NCI-H1694 (cell line): ENCODE measurements around the gene FBXO4.

Experiments
- DNase-seq: peaks from one replicate; lab custom pipeline; 2025; lab: John Stamatoyannopoulos, UW

Gene FBXO4, protein sequence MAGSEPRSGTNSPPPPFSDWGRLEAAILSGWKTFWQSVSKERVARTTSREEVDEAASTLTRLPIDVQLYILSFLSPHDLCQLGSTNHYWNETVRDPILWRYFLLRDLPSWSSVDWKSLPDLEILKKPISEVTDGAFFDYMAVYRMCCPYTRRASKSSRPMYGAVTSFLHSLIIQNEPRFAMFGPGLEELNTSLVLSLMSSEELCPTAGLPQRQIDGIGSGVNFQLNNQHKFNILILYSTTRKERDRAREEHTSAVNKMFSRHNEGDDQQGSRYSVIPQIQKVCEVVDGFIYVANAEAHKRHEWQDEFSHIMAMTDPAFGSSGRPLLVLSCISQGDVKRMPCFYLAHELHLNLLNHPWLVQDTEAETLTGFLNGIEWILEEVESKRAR

DNA sequence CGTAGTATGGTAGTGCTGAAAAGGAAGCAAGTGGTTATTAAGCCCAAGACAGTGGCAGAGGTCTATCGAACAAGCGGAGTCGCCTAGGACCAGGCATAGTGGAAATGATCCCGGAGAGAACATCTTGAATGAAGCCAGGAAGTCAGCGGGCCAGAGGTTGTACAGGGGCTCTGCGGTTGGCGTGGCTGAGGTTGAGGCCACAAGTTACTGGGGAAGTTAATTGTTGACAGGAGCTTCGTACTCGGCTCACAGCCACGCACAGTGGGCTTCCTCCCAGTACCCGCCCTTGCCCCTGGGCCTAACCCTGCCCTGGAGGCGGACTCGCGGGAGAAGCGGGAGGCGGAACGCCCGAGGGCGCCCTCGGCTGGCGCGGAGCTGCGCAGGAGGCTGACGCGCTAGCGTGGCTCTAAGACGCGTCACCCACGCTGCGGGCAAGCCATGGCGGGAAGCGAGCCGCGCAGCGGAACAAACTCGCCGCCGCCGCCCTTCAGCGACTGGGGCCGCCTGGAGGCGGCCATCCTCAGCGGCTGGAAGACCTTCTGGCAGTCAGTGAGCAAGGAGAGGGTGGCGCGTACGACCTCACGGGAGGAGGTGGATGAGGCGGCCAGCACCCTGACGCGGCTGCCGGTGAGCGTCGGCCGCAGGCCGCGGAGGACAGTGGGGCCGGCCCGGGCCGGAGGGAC is at the start of gene FBXO4:
Gene FBXO4 (plus strand): TSS at position 410 of the 683 bp plus-strand sequence. CDS start 29 bp downstream, at position 439.
- DNase-seq = peak; percentile 61

DNA sequence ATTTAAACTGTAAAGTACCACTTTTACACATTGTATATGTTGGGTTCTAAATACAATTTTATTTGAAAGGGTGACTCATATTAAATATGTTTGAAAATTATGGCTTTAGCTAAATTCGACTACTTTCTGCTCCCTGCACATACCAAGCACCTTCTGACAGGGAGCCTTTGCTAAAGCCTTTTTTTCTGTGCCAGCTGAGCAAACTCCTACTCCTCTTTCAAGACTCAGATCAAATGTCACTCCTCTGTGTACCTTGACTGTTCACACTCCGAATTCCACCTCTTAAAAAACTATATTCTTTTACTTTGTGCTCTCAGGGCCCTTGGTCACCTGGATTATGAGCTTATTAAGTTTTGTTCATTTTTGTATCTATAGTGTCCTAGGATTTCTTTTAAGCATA is 48.4 kb upstream of the FBXO4 start:
- no peak for DNase-seq

DNA sequence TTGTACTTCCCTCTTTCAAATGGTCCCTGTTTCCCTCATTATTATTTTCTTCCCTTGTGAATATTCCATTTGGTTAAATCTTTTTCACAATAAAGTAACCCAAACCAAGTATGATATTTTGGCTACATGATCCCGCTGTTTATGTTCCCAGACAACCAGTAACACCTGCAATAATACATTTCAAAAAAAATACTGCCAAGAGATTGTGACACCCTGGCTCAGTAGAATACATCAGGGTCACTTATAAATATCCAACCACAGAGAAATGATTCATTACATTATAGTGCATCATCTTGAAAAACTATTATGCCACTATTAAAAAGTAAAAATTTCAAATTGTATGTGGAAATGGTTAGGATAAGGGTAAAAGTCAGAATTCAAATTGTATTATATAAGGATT is 47.7 kb upstream of the FBXO4 start:
- DNase-seq = no peak

DNA sequence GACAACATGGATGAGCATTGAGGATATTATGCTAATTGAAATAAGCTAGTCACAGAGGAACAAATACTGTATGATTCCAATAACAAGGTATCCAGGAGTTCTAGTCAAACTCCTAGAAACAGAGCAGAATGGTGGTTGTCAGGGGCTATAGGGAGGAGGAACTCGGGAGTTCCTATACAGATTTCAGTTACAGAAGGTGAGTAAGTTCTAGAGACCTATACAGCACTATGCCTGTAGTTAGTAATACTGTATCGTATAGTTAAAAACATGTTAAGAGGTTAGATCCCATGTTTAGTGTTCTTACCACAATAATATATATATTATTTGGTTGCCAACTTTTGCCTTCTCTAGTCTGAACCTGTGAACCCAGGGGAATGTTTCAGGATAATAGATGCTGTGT is 46.9 kb upstream of the FBXO4 start:
- DNase-seq = no peak

DNA sequence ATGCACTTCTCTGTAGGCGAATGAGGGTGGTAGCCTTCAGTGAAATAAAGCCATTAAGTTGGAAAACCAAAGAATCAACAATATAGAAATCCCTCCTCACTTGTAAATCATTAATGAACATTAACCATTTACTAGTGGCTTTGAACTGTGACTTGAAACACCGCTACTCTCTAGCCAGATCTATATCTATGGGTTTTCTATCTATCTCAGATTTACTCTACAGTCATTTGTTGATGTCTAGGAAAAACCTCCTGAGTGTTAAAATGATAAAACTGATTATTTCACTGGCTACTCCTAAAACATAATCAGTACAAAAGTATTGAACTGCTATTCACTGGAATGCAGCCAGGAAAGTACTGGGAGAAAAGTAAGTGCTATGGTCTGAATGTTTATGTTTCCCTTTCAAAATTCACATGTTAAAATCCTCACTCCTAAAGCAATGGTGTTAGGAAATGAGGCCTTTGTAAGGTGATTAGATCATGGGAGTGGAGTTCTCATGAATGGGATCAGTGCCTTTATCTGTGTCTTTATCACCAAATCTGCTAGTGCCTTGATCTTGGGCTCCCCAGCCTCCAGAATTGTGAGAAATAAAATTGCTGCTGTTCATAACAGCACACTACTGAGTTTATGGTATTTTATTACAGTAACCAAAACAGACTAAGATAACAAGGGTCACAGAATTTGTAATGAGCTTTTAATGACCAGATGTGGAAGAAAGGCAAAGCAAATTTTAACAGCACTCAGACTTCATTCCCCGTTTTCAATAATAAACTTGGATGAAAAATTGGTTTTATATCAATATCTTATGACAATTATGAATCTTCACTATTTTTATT is 46.2 kb upstream of the FBXO4 start:
- DNase-seq = no peak

DNA sequence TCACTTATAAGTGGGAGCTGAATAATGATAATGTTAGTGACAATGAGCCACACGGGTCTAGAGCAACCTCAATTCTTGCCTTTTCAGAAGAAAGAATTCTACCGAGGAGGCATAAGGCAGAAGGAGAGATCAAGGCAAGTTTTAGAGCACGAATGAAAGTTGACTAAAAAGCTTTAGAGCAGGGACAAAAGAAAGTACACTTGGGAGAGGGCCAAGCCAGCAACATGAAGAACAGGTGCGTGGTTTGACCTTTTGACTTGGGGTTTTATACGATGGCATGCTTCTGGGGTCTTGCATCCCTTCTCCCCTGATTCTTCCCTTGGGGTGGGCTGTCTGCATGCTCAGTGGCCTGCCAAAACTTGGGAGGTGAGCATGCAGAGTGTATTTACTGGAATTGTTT is 42.3 kb upstream of the FBXO4 start:
- DNase-seq = no peak

DNA sequence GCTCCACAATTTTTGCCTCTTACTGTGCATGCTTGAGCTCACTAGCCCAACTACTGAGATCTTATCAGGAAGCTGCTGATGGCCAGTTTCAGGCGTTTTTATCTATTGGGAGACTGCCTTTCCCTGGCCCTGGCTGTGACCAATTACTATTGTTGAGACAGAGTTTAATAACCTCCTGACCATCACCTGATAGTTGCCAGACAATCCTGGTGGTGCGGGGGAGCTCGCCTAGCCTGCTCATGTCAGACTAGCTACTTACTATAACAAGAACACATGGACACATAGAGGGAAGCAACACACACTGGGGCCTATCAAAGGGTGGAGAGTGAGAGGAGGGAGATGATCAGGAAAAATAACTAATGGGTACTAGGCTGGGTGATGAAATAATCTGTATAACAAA is 41.8 kb upstream of the FBXO4 start:
- no peak for DNase-seq

DNA sequence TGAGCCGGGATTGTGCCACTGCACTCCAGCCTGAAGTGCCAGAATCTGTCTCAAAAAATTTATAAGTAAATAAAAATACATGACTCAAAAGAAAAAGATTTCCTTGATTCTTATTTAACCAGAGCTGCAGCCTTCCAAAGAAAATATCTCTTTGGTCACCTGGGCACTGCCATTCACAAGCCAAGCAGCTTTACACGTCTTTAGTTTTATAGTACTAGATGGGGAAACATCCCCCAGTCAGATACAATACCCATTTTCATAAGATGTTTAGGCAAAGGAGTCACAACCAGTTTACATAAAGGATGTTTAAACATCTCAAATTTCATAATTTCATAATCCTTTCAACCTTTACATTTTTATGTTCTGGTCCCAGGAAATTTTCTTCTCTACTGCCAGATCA is 41.1 kb upstream of the FBXO4 start:
- DNase-seq = no peak

DNA sequence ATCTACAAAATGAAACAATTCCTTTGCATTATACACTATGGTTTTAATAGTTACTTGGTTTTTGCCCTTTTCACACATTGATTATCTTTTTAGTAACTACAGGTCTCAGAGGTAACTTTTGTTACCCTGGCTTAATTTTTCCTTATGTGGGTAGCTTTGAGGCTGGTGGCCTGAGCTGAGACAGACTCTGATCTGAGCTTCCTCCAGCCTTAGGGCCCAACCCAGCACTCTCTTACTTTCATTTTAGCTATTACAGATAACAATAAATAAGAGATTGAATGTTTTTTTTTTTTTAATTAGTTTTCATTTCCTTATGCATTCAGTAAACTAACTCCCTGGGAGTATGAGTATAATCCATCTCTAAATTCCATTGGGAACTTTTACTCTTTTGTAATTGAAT is 39.8 kb upstream of the FBXO4 start:
- DNase-seq = no peak

DNA sequence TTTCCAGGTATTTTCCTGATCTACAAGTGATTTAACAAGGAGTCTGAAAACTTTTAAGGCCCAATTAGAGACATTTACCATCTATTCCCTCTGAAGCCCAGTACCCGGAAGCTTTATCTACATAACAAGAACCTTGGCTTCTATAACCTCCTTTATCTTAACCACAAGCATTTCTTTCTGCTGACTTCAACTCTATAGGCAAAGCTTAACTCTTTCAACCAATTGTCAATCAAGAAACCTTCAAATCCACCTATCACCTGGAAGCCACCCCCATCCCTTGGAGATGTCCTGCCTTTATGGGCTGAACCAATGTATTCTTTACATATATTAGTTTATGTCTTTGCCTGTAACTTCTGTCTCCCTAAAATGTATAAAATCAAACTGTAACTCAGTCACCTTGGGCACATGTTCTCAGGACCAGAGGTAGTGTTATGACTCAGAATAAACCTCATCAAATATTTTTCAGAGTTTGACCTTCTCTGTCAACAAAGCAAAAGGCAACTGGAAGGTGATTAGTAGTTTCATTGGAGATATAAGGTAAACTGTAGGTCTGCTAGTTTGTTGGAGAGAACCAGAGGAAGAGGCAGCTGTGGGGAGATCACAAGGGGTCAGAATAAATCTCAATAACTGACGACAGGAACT is 33.9 kb upstream of the FBXO4 start:
- no peak for DNase-seq

DNA sequence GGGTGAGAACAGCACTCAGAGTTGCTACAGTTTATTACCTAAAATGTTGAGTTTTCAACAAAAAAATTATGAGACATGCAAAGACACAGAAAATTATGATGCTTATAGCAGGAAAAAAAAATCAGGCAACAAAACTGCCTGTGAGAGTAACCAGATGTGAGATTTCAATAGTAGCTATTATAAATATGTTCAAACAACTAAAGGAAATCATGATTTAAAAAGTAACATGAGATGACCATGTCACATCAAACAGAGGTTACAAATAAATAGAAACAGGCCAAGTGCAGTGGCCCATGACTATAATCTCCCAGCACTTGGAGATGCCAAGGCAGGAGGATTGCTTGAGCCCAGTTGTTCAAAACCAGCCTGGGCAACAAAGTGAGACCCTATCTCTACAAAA is 33.0 kb upstream of the FBXO4 start:
- DNase-seq = no peak

DNA sequence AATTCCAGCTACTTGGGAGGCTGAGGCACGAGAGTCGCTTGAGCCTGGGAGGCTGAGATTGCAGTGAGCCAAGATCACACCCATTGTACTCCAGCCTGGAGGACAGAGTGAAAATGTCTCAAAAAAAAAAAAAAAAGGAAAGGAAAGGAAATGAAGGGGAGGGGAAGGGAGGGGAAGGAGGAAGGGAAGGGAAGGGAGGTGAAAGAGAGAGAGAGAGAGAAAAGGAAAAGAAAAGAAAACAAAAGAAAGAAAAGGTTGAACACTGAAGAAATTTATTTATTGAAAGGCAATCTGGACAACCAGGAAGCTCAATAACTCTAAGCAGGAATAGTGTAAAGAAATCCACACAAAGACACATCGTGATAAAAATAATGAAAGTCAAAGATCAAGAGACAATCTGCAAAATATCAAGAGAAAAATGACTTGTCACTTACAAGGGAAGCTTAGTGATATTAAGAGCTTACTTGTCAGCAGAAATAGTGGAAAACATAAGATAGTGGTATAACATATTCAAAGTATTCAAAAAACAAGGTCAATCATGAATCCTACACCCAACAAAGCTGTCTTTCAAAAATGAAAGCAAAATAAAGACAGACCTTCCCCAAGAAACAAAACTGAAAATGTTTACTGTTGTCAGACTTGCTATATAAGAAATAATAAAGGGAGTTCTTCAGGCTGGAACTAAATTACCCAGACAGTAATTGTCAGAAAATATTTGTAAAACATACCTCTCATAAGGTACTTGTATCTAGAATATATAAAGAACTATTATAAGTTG is 31.8 kb upstream of the FBXO4 start:
- no peak for DNase-seq

DNA sequence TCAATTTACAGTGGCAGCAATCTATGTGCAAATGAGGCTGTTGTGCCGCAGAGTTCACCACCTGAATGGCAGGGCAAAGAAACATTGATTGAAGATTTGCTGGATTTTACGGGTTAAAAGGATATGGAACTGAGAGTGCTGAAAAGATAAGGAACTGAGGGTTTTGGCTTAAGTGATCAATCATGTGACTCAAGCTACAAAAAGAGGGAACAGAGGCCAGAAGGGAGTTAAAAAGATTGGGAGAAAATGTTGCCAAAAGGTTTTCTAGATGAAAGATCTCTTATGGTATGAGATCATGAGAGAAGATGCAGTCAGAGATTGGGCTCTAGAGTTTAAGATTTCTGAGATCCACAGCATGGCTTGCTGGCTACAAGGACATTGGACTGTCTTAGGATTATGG is 28.9 kb upstream of the FBXO4 start:
- no peak for DNase-seq

DNA sequence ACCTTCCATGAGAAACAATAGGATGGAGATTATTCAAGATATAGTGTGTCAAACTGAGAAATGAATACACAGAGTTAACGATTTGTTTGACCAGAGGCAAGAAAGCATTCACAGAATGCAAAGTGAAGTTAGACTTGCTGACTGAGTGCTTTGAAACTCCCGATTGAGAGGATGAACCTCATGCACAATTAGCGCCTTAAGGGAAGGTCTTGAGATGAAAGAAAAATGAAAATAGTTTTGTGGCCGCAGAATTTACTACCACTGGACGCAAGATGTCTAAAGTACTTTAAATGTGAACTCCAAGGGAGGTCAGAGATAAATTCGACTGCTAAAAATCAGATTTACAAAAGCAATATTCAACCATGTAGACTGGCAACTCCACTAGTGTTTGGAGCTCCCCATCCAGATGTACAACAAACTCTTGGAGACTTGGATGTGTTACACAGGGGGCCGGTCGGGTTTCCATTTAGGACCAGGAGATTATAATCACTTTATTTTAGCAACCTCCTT is 21.6 kb upstream of the FBXO4 start:
- no peak for DNase-seq

DNA sequence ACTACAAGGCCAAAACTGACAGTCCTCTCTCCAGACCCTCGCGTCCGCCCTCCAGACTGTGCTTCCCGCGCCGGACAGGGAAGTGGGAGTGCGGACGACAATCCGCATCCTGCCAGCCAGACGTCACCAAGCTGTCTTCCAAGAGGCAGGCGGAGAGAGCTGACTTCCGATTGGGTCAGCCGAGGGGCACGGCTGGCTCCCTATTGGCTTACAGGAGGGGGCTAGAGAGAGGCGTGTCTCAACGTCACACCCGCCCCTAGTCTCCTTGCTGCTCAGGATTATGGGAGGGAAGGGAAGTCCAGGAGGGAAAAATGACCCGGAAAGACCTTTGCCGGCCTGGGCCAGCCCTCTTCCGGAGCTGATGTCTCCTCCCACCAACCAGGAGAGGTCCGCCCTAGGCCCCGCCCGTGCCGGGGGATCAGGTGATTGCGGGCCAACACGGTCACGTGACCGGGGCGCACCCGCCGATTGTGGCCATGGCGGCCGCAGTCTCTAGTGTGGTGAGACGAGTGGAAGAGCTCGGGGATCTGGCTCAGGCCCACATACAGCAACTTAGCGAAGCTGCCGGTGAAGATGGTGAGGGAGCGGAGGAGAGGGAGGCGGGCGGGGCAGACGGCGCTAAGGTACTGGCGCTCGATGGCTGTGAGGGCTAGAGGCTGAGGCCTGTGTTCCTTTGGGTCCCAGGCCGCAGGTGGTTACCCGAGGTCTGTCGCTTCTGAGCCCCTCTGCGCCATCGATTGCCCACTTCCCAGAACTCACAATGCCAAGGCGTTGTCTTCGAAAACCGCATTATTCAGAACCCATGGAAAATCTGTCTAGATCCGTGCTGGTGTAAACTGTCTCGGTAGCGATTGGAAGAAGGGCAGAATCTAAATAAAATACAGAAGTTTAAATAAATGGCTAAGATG is 20.9 kb upstream of the FBXO4 start, which contains the start of gene RIMOC1:
Gene RIMOC1 (plus strand): TSS at position 453 of the 908 bp plus-strand sequence. CDS start 24 bp downstream, at position 477.
- peak; percentile 99 for DNase-seq

DNA sequence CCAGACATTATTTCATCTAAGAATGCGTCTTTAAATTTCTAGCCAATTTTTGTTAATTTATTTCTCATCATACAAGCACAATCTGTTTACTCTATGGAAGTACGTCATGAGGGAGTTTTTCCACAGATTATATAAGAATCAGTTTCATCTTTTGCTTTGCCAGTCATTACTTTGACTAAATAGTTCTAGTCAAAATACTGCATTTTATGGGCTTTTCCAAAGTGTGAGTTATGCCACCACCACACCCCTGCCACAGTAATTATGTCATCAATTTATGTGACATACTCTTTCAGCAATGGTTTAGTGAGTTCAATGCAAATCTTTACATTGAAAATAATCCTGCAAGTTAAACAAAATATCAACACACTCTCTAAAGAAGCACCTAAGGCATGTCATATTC is 18.9 kb upstream of the FBXO4 start:
- DNase-seq = no peak

DNA sequence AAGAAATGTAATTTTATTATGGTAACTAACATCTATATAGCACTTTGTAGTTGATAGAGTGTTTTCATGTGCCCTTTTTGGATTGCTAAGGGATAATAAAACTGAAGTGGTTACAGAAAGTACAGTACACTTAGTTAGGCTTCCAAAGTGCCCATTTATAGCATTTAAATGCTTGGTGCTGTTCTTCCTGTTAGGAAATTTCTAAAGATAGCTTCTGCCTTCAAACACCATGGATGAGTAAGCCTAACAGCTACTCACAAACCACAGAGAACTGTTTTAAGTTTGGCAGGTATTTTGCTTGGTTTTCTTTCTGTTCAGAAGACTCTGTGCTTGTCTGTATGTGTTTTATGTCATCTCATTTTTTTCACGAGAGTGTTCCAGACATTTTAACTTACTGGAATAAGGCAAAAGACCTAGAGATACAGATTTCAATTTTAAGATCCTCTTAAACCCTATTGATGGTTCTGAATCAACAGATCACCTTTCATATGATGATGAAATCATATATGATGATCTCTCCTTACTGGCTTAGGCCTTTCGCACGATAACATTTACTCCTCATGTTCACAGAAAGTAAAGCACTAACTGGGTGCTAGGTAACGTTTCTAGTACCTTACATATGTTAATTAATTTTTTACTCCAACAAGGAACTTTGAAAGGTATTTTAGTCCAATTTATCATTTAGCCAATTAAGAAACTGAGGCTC is 16.6 kb upstream of the FBXO4 start:
- no peak for DNase-seq

DNA sequence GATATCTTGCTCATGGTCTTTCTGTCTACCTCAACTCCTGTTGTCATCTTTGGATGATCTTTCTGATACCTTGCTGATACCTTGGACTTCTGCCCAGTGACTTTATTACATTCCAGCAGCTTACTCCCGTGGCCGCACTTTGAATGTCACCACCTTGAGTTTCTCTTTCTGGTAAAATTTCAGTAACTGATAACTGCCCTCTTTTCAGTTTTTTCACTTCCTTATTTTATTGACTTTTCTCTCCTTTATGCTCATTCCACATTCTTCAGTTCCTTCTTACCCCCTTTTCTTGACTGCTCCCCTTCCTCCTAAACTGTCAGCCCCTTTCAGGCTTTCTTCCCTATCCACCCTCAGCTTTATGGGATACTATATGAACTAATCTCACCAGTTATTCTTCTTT is 7.0 kb upstream of the FBXO4 start:
- no peak for DNase-seq

DNA sequence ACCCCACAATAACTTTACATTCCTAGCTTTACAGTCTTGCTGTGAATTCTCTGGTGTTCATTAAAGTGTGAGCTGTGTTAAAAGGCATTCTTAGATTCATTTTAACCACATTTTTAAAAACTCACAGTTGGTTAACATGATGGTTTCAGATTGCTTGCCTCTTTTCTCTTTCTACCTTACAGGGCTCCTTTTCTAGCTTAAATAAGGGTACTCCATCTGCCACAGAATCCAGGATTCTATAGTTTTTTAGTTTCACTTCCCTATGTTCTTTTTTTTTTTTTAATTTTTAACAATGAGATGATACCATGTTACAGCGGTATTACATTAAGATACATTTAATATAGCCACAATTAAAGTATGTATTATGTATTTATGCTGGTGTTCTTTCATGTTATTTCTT is 3.9 kb upstream of the FBXO4 start:
- no peak for DNase-seq
